Spleen (tissue), 11 donors: Measurements from ENCODE around the gene KHDRBS2. TPM values are rescaled to one million over a fixed set of nuclear protein-coding genes. Genes with fewer than 3 reads are reported as not detected.

Source experiments
- DNase-seq: peaks from one replicate; pipeline ENCODE4 v3.0.0-alpha.2; 2020
- H3K27ac ChIP-seq, 8 donors: fragments of 200-600 bp; sonication (generic) in 7 of 8; 1 replicate in 4 of 8; 2 replicates in 4 of 8; pipeline versions ENCODE4 v1.5.0 to v1.8.0; 2016 to 2021; ENCODE audit warnings: inconsistent platforms in 4 of 8, mild to moderate bottlenecking in 4 of 8, moderate library complexity in 1 of 8
- H3K27me3 ChIP-seq, 7 donors: fragments of 200-600 bp; sonication (generic) in 6 of 7; replicated peaks in 1 of 7; 1 replicate in 4 of 7; 2 replicates in 3 of 7; pipeline versions ENCODE4 v1.5.0 to v1.8.0; 2016 to 2021; ENCODE audit warnings: inconsistent platforms in 3 of 7, mild to moderate bottlenecking in 1 of 7
- H3K36me3 ChIP-seq, 6 donors: fragments of 200-600 bp; sonication (generic) in 5 of 6; 1 replicate in 4 of 6; 2 replicates in 2 of 6; pipeline versions ENCODE4 v1.5.0 to v1.8.0; 2016 to 2021; ENCODE audit warnings: inconsistent platforms in 2 of 6
- H3K4me1 ChIP-seq, 6 donors: fragments of 200-600 bp; sonication (generic) in 5 of 6; 1 replicate in 3 of 6; 2 replicates in 3 of 6; pipeline versions ENCODE4 v1.5.0 to v1.8.0; 2016 to 2021; ENCODE audit warnings: inconsistent platforms in 3 of 6
- H3K4me3 ChIP-seq, 8 donors: fragments of 200-600 bp; sonication (generic) in 7 of 8; 1 replicate in 4 of 8; 2 replicates in 4 of 8; pipeline versions ENCODE4 v1.5.0 to v1.8.0; 2016 to 2021; ENCODE audit warnings: inconsistent platforms in 4 of 8, mild to moderate bottlenecking in 4 of 8, moderate library complexity in 2 of 8
- H3K9me3 ChIP-seq, 8 donors: fragments of 200-600 bp; sonication (generic) in 7 of 8; 1 replicate in 4 of 8; 2 replicates in 4 of 8; pipeline versions ENCODE4 v1.5.0 to v1.8.0; 2016 to 2021; ENCODE audit warnings: inconsistent platforms in 4 of 8
- POLR2A ChIP-seq, 3 donors: fragments of 450-650 bp; IDR thresholded peaks; one replicate each; pipeline ENCODE4 v1.5.1; 2017; ENCODE audit warnings: antibody characterized with exemption in 3 of 3, mild to moderate bottlenecking in 1 of 3
- POLR2AphosphoS5 ChIP-seq, 3 donors: sonication (generic); formaldehyde crosslinking; IDR thresholded peaks; one replicate each; pipeline ENCODE4 v1.5.1; 2017; ENCODE audit warnings: antibody characterized with exemption in 3 of 3
- WGBS, 5 donors: extraction: QIAGEN DNeasy Blood & Tissue Kit in 3 of 5; methylation state at CpG; one replicate each; pipeline versions ENCODE4 v1.1.5 to v1.1.7; 2013 to 2018; 5-methylcytosine and 5-hydroxymethylcytosine counted together
- intact Hi-C: fragments of 100-400 bp; cut with DNase I; formaldehyde crosslinking; loops from one replicate; pipeline ENCODE4 v1.15.0; 2023; ENCODE audit warnings: low total_unique reads
- polyA plus RNA-seq, 3 donors: library from polyadenylated mRNA; stranded (reverse); fragments of 200-250 nt; gene quantifications; one replicate each; pipeline ENCODE4 v1.2.1, GENCODE V29; 2013
- total RNA-seq, 7 donors: library from RNA; depleted of rRNA in 3 of 7; stranded (reverse); fragments of >200 nt in 3 of 7; fragmentation: NEBNext Ultra II Directional in 4 of 7; extraction: Animal tissue kit (Norgen Biotek cat#: 25700) in 4 of 7; gene quantifications; one replicate each; pipeline versions ENCODE4 v1.1.0 to v1.2.1, GENCODE V29; 2016 to 2021
- TF ChIP-seq, protein P1 (sequence below), 11 experiments: fragments of 200-600 bp in 7 of 11; fragments of 450-650 bp in 4 of 11; sonication (generic) in 4 of 11; IDR thresholded peaks in 8 of 11; conservative IDR thresholded peaks in 3 of 11; 1 replicate in 7 of 11; 2 replicates in 4 of 11; pipeline versions ENCODE4 v1.4.0 to v1.8.0; 2016 to 2021; ENCODE audit warnings: antibody characterized with exemption in 11 of 11, inconsistent platforms in 4 of 11, mild to moderate bottlenecking in 1 of 11
- donor health status: healthy with polysubstance abuse.
- donor health status: DM: no; HTN: no; CAD: no; lungs with moderate emphysema.
- donor health status: DM: no; HTN: no; CAD: no.
- donor health status: Bipolar disorder and iron deficiency.
- donor health status: healthy.
- donor health status: DM: no; HTN: no; CAD: no.
- donor health status: DM: yes; HTN: yes; CAD: no.

Gene KHDRBS2
- total and polyA plus RNA-seq, 10 donors = 1.0 to 11.7 (median 3.9) TPM

DNA sequence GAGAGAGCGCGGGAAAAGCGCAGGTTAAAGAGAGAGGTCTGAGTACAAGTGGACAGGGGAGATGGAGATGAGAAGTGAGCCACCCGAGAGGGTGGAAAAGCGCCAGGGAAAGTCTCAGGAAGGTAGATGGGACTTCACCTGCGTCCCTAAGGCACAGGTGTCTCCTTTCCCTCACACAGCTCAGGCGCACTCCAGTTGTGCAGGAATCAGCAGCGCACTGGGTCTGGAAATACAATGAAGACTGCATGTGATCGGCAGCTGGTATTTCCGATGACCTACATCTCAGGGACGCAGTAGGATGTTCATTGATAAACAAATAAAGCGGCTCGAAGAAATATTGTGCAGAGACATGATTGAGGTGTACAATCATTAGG, 432 bp upstream of the KHDRBS2 start:
- Histone ChIP-seq H3K27me3 (peaks cover 0 to 21% (median 0%) of the 10 kb centered on the region in 7 donors), H3K27ac (peak overlapping the region in 5 of 8 donors; percentile 67 to 86 (median 81)), H3K9me3 (no peaks in the 10 kb centered on the region), H3K4me3 (peak overlapping the region; percentile 41 to 85 (median 60)), H3K36me3 (no peaks in the 10 kb centered on the region), H3K4me1 (peaks cover 0 to 41% (median 16%) of the 10 kb centered on the region in 6 donors)
- WGBS, 5 donors = 1 to 3% (median 3%) methylated on average over 13 of the region's 13 CpGs
- DNase-seq = no peak
- intact Hi-C loops = loop anchor here (10.0 kb wide), 1 partner anchor 482 kb away; no protein-coding TSS in a partner anchor
- TF ChIP-seq, protein P1, sequence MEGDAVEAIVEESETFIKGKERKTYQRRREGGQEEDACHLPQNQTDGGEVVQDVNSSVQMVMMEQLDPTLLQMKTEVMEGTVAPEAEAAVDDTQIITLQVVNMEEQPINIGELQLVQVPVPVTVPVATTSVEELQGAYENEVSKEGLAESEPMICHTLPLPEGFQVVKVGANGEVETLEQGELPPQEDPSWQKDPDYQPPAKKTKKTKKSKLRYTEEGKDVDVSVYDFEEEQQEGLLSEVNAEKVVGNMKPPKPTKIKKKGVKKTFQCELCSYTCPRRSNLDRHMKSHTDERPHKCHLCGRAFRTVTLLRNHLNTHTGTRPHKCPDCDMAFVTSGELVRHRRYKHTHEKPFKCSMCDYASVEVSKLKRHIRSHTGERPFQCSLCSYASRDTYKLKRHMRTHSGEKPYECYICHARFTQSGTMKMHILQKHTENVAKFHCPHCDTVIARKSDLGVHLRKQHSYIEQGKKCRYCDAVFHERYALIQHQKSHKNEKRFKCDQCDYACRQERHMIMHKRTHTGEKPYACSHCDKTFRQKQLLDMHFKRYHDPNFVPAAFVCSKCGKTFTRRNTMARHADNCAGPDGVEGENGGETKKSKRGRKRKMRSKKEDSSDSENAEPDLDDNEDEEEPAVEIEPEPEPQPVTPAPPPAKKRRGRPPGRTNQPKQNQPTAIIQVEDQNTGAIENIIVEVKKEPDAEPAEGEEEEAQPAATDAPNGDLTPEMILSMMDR (IDR thresholded peaks at IDR 0.05 in 8 of 11, conservative IDR thresholded peaks at IDR 0.05 in 3 of 11) = no peak
- TF ChIP-seq POLR2A (IDR thresholded peaks at IDR 0.05) = no peak
- TF ChIP-seq POLR2AphosphoS5 (IDR thresholded peaks at IDR 0.05) = no peak

DNA sequence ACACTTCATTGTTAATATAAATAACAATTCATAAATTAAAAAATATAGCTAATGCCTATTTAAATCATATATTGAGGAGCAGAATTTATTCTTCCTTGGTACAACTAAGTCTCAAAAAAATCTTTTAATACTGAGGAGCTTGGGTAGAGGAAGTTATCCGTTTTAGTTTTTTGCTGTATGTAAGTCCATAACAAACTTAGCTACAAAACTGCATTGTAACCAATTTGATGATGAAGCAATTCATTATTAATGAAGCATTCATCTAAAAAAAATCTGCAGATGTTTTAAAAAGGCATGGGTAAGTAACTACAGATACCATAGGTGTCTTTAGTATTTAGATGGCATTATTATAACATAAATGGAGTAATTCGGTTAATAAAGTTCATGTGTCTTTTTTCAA, 1.3 kb downstream of the KHDRBS2 start:
- no peaks in the 10 kb centered on the region for H3K36me3 ChIP-seq
- peaks cover 0 to 21% (median 0%) of the 10 kb centered on the region in 7 donors for H3K27me3 ChIP-seq
- H3K4me1 ChIP-seq = peaks cover 0 to 41% (median 16%) of the 10 kb centered on the region in 6 donors
- no peak overlapping the region for H3K27ac ChIP-seq
- H3K4me3 ChIP-seq = peak overlapping the region in 5 of 8 donors; percentile 54 to 85 (median 71)
- 36 to 43% (median 42%) methylated on average over 2 of the region's 2 CpGs for WGBS, 5 donors
- TF ChIP-seq POLR2A (IDR thresholded peaks at IDR 0.05) (no peak), POLR2AphosphoS5 (IDR thresholded peaks at IDR 0.05) (no peak)
- TF ChIP-seq, protein P1 (IDR thresholded peaks at IDR 0.05 in 8 of 11, conservative IDR thresholded peaks at IDR 0.05 in 3 of 11) = no peak
- H3K9me3 ChIP-seq = no peaks in the 10 kb centered on the region
- DNase-seq = no peak
- intact Hi-C loops = loop anchor here (10.0 kb wide), 1 partner anchor 480 kb away; no protein-coding TSS in a partner anchor

DNA sequence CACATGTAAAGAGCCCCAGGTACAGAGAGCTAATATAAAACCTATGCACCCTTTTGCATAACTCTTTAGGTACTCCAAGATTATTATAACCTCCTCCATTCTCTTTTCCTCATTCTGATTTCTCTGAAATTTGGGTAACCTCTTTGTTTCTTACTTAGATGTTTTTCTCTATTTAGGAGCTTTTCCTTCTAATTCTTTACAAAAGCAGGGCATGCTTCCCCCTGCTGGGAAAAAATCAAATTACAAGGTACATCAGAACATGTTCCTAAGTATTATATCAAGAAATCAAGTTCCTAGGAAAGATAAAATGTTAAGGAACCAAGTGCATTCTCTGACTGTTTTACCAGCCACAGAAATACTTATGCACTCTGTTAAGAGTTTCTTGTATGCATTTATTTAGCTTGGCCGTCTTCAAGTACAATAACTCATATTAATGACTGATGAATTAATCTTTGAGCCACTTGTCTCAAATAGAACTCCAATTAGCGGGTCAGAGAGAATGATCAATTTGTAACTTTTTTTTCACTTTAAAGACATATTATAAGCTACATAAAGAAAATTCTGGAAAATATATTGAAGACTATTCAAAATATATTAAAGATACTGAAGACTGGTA, 2.1 kb downstream of the KHDRBS2 start:
- Histone ChIP-seq H3K27ac (no peak overlapping the region), H3K27me3 (peaks cover 0 to 21% (median 0%) of the 10 kb centered on the region in 7 donors), H3K4me3 (peak overlapping the region in 1 of 8 donors; percentile 17), H3K4me1 (peaks cover 0 to 41% (median 16%) of the 10 kb centered on the region in 6 donors), H3K9me3 (no peaks in the 10 kb centered on the region), H3K36me3 (no peaks in the 10 kb centered on the region)
- intact Hi-C loops = loop anchor here (10.0 kb wide), 1 partner anchor 479 kb away; no protein-coding TSS in a partner anchor
- no peak for DNase-seq
- TF ChIP-seq, protein P1 (IDR thresholded peaks at IDR 0.05 in 8 of 11, conservative IDR thresholded peaks at IDR 0.05 in 3 of 11) = peak in 9 of 11 experiments; percentile 36 to 67 (median 50)
- TF ChIP-seq POLR2AphosphoS5 (IDR thresholded peaks at IDR 0.05) (no peak), POLR2A (IDR thresholded peaks at IDR 0.05) (no peak)
- WGBS, 5 donors = 57 to 70% (median 59%) methylated on average over 2 of the region's 2 CpGs

DNA sequence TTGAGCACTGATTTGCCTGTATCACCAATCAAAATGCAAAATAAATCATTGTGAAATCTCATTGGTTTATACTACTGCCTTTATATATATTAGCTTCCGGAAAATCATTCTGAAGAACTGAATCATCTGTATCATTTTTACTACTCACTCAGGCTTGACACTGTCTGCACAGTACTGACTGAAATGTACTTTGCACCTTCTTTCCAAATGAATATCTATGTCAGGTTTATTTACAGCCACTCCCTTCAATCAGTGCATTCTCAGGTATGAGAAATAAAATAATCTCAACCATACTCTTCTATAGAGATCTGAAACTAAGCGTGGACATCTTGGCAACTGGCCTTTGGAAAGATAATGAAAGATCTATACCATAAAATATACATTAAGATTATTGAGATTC, 2.7 kb downstream of the KHDRBS2 start:
- no peak overlapping the region for H3K27ac ChIP-seq
- H3K4me1 ChIP-seq = peaks cover 0 to 41% (median 16%) of the 10 kb centered on the region in 6 donors
- H3K27me3 ChIP-seq = peaks cover 0 to 21% (median 0%) of the 10 kb centered on the region in 7 donors
- no peaks in the 10 kb centered on the region for H3K9me3 ChIP-seq
- WGBS, 5 donors = 61 to 75% (median 64%) methylated on average over 2 of the region's 2 CpGs
- no peak for DNase-seq
- intact Hi-C loops = loop anchor here (10.0 kb wide), 1 partner anchor 479 kb away; no protein-coding TSS in a partner anchor
- TF ChIP-seq POLR2AphosphoS5 (IDR thresholded peaks at IDR 0.05) (no peak), POLR2A (IDR thresholded peaks at IDR 0.05) (no peak)
- TF ChIP-seq, protein P1 (IDR thresholded peaks at IDR 0.05 in 8 of 11, conservative IDR thresholded peaks at IDR 0.05 in 3 of 11) = no peak
- H3K36me3 ChIP-seq = no peaks in the 10 kb centered on the region
- peak overlapping the region in 1 of 8 donors; percentile 17 for H3K4me3 ChIP-seq
